ENCODE results near the gene ADAM10. TPM values are rescaled to one million over a fixed set of nuclear protein-coding genes. Genes with fewer than 3 reads are reported as not detected.

Gene ADAM10
- total RNA-seq, 1 experiment from 2014 or later, result 133 TPM

DNA sequence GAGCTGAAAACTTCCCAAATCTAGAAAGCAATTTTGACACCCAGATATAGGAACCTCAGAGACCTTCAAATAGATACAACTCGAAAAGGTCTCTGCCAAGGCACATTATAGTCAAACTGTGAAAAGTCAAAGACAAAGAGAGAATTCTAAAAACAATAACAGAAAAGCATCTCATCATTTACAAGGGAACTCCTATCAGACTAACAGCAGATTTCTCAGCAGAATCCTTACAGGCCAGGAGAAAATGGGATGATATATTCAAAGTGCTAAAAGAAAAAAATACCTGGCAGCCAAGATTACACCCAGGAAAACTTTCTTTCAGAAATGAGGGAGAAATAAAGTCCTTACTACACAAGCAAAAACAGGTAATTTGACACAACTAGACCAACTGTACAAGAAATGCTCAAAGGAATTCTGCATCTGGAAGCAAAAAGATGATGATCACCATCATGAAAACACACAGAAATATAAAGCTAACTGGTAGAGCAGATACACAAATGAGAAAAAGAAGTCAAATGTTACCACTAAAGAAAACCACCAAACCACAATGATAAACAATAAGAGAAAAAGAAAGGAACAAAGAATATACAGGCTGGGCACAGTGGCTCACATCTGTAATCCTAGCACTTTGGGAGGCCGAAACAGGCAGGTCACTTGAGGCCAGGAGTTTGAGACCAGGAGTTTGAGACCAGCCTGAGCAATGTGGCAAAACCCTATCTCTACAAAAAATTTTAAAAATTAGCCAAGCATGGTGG, 50.4 kb downstream of the ADAM10 start:
- H3K4me1 Mint-ChIP-seq, result peaks cover 31% of the 10 kb centered on the region
- DNase-seq (ENCODE audit: low spot score), result no peak
- CTCF ChIA-PET, result no interaction called here
- no peak overlapping the region for H3K4me3 Mint-ChIP-seq
- H3K9me3 Mint-ChIP-seq, result peaks cover 22% of the 10 kb centered on the region
- ATAC-seq, result no peak
- no peaks in the 10 kb centered on the region for H3K27me3 Mint-ChIP-seq (ENCODE audit: low read depth)
- TF ChIP-seq, protein P1, sequence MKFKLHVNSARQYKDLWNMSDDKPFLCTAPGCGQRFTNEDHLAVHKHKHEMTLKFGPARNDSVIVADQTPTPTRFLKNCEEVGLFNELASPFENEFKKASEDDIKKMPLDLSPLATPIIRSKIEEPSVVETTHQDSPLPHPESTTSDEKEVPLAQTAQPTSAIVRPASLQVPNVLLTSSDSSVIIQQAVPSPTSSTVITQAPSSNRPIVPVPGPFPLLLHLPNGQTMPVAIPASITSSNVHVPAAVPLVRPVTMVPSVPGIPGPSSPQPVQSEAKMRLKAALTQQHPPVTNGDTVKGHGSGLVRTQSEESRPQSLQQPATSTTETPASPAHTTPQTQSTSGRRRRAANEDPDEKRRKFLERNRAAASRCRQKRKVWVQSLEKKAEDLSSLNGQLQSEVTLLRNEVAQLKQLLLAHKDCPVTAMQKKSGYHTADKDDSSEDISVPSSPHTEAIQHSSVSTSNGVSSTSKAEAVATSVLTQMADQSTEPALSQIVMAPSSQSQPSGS (CRISPR knock-in tag; IDR thresholded peaks at IDR 0.05; ENCODE audit: borderline replicate concordance, low read depth), result no peak
- peaks cover 31% of the 10 kb centered on the region for H3K36me3 Mint-ChIP-seq
- H3K27ac Mint-ChIP-seq, result peak overlapping the region; percentile 37; the same call in 1 of the 2 replicates
- POLR2A ChIA-PET, result no interaction called here

DNA sequence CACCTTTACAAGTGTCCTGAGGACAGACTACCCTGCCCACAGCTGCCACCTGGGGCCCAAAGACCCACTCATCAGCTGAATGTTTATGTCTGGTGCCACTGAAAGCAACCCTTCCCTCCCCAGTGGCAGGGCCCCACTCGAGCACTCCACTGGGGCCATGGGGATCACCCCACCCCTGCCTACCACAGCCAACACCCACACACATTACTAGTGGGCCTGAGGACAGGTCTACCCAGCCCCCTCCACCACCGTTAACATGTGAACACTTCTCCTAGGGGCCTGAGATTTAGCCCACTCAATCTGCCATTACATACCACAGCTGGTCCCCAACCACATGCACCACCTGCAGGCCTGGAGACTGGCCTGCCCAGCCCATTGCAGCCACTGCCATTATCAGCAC, 52.3 kb downstream of the ADAM10 start:
- H3K4me1 Mint-ChIP-seq, result peaks cover 33% of the 10 kb centered on the region
- ChIA-PET POLR2A (no interaction called here), CTCF (interaction anchor here (0.8 kb wide), 1 partner anchor 11 kb away, joined by 7 read pairs; no protein-coding TSS in a partner anchor)
- H3K36me3 Mint-ChIP-seq, result peaks cover 36% of the 10 kb centered on the region
- DNase-seq (ENCODE audit: low spot score), result no peak
- H3K4me3 Mint-ChIP-seq, result no peak overlapping the region
- H3K27ac Mint-ChIP-seq, result peak overlapping the region; percentile 86
- H3K27me3 Mint-ChIP-seq (ENCODE audit: low read depth), result no peaks in the 10 kb centered on the region
- peak; percentile 36; the same call in 1 of the 2 replicates for ATAC-seq
- H3K9me3 Mint-ChIP-seq, result peaks cover 26% of the 10 kb centered on the region
- TF ChIP-seq JAZF1 (CRISPR knock-in tag; IDR thresholded peaks at IDR 0.05) (no peak), KAT7 (CRISPR knock-in tag; IDR thresholded peaks at IDR 0.05; ENCODE audit: borderline replicate concordance) (no peak), RELA (CRISPR knock-in tag; IDR thresholded peaks at IDR 0.05; ENCODE audit: borderline replicate concordance) (no peak), PRRX2 (CRISPR knock-in tag; IDR thresholded peaks at IDR 0.05) (no peak), ELF4 (CRISPR knock-in tag; IDR thresholded peaks at IDR 0.05; ENCODE audit: low read depth) (no peak), TCF7 (CRISPR knock-in tag; IDR thresholded peaks at IDR 0.05; ENCODE audit: low read depth) (no peak), RORB (CRISPR knock-in tag; IDR thresholded peaks at IDR 0.05) (no peak), MXD4 (CRISPR knock-in tag; IDR thresholded peaks at IDR 0.05; ENCODE audit: borderline replicate concordance) (no peak), CREM (CRISPR knock-in tag; IDR thresholded peaks at IDR 0.05) (no peak)
- TF ChIP-seq, protein P2, sequence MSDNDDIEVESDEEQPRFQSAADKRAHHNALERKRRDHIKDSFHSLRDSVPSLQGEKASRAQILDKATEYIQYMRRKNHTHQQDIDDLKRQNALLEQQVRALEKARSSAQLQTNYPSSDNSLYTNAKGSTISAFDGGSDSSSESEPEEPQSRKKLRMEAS (CRISPR knock-in tag; IDR thresholded peaks at IDR 0.05), result no peak

DNA sequence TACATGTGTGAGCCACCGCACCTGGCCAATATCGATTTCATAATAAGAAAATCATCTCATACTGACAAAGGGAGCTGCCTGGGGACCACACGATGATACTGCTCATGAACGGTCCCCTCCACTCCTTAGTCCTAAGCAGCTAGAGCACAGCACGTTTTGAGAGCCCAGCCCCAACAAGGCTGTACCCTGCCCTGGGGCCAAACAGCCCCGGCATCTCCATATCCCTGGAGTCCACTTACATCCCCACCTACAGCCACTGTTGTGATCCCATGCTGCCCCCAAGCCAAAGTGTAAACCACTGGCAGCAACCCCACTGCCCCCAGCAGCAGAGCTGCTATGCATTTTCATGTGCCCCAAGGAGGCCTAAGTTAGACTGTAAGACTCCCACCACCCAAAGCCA, 52.8 kb downstream of the ADAM10 start:
- no peaks in the 10 kb centered on the region for H3K27me3 Mint-ChIP-seq (ENCODE audit: low read depth)
- peak overlapping the region; percentile 86 for H3K27ac Mint-ChIP-seq
- no peak overlapping the region for H3K4me3 Mint-ChIP-seq
- ChIA-PET CTCF (interaction anchor here (0.8 to 1.0 kb wide), 2 partner anchors 10 kb away, joined by 4 to 7 read pairs; no protein-coding TSS in a partner anchor), POLR2A (no interaction called here)
- peaks cover 36% of the 10 kb centered on the region for H3K36me3 Mint-ChIP-seq
- DNase-seq (ENCODE audit: low spot score) (no peak), ATAC-seq (peak; percentile 55)
- TF ChIP-seq ZNF416 (CRISPR knock-in tag; IDR thresholded peaks at IDR 0.05) (no peak), SMAD3 (CRISPR knock-in tag; IDR thresholded peaks at IDR 0.05; ENCODE audit: borderline replicate concordance) (no peak), ESRRA (CRISPR knock-in tag; IDR thresholded peaks at IDR 0.05; ENCODE audit: borderline replicate concordance) (no peak)
- peaks cover 28% of the 10 kb centered on the region for H3K9me3 Mint-ChIP-seq
- H3K4me1 Mint-ChIP-seq, result peaks cover 33% of the 10 kb centered on the region

DNA sequence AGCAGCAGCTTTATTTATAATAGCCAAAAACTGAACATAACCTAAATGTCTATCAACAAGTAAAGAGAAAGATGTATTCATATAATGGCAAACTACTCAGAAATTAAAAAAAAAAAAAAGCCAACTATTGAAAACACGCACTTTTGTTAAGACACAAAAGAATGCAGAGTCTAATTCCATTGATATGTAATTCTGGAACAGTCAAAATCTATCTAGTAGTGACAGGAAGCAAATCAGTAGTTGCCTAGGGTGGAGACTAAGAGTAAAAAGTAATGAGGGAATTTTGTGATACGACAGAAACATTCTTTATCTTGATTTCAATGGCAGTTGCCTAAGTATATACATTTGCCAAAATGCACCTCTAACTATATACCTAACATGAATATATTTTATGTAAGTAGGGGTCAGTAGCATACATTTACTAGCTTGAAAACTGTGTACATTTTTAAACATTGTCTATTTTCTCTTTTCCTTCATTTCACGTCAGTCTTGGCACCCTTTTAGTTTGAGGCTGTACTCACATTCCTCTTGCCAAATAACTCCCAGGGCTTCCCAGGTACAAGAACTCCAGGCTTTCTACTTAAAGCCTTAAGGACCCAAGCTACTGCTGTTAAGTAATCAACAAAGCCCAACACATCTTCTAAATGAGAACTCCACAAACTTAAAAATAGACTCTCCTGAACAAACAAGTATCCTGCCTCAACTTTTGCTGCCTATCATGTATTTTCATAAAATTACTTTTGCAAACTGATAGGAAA, 54.7 kb downstream of the ADAM10 start:
- ChIA-PET CTCF (no interaction called here), POLR2A (no interaction called here)
- H3K4me1 Mint-ChIP-seq, result peaks cover 33% of the 10 kb centered on the region
- no peak for DNase-seq (ENCODE audit: low spot score)
- no peak for TF ChIP-seq SMAD3 (CRISPR knock-in tag; IDR thresholded peaks at IDR 0.05; ENCODE audit: borderline replicate concordance)
- TF ChIP-seq CREB1 (CRISPR knock-in tag; IDR thresholded peaks at IDR 0.05), result no peak
- no peak for TF ChIP-seq ZNF263 (CRISPR knock-in tag; IDR thresholded peaks at IDR 0.05; ENCODE audit: low read depth)
- TF ChIP-seq MXD4 (CRISPR knock-in tag; IDR thresholded peaks at IDR 0.05; ENCODE audit: borderline replicate concordance), result no peak
- no peak for TF ChIP-seq ZNF232 (CRISPR knock-in tag; IDR thresholded peaks at IDR 0.05)
- no peak for TF ChIP-seq ZNF671 (CRISPR knock-in tag; IDR thresholded peaks at IDR 0.05)
- no peak for TF ChIP-seq GTF2I (CRISPR knock-in tag; conservative IDR thresholded peaks at IDR 0.05)
- TF ChIP-seq PRRX2 (CRISPR knock-in tag; IDR thresholded peaks at IDR 0.05), result no peak
- TF ChIP-seq NR2C2 (CRISPR knock-in tag; IDR thresholded peaks at IDR 0.05), result no peak
- TF ChIP-seq, protein P3, sequence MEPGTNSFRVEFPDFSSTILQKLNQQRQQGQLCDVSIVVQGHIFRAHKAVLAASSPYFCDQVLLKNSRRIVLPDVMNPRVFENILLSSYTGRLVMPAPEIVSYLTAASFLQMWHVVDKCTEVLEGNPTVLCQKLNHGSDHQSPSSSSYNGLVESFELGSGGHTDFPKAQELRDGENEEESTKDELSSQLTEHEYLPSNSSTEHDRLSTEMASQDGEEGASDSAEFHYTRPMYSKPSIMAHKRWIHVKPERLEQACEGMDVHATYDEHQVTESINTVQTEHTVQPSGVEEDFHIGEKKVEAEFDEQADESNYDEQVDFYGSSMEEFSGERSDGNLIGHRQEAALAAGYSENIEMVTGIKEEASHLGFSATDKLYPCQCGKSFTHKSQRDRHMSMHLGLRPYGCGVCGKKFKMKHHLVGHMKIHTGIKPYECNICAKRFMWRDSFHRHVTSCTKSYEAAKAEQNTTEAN (CRISPR knock-in tag; IDR thresholded peaks at IDR 0.05), result no peak
- TF ChIP-seq, protein P4, sequence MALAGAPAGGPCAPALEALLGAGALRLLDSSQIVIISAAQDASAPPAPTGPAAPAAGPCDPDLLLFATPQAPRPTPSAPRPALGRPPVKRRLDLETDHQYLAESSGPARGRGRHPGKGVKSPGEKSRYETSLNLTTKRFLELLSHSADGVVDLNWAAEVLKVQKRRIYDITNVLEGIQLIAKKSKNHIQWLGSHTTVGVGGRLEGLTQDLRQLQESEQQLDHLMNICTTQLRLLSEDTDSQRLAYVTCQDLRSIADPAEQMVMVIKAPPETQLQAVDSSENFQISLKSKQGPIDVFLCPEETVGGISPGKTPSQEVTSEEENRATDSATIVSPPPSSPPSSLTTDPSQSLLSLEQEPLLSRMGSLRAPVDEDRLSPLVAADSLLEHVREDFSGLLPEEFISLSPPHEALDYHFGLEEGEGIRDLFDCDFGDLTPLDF (CRISPR knock-in tag; IDR thresholded peaks at IDR 0.05), result no peak
- no peak for TF ChIP-seq SOX15 (CRISPR knock-in tag; IDR thresholded peaks at IDR 0.05)
- no peak for TF ChIP-seq SP1 (CRISPR knock-in tag; conservative IDR thresholded peaks at IDR 0.05)
- no peak for TF ChIP-seq SMAD4 (CRISPR knock-in tag; IDR thresholded peaks at IDR 0.05)
- H3K9me3 Mint-ChIP-seq, result peaks cover 25% of the 10 kb centered on the region
- no peak for ATAC-seq
- H3K27ac Mint-ChIP-seq, result 0 out of 2 replicates have a peak overlapping the region, but pooled peaks have one; percentile 39
- H3K36me3 Mint-ChIP-seq, result peaks cover 26% of the 10 kb centered on the region
- H3K27me3 Mint-ChIP-seq (ENCODE audit: low read depth), result no peaks in the 10 kb centered on the region
- no peak overlapping the region for H3K4me3 Mint-ChIP-seq
